Esophagus squamous epithelium (tissue), 4 donors: ENCODE results near the gene ZIK1.

Experiments
- POLR2A ChIP-seq, 4 donors: fragments of 450-650 bp; IDR thresholded peaks; one replicate each; pipeline ENCODE4 v1.6.1; 2017; ENCODE audit warnings: antibody characterized with exemption in 4 of 4, mild to moderate bottlenecking in 4 of 4, moderate library complexity in 3 of 4
- TF ChIP-seq, protein P1 (sequence below), 6 experiments: fragments of 450-650 bp in 4 of 6; fragments of 200-600 bp in 2 of 6; sonication (generic) in 2 of 6; IDR thresholded peaks; one replicate each; pipeline ENCODE4 v1.5.1; 2016 to 2019; ENCODE audit warnings: antibody characterized with exemption in 6 of 6, mild to moderate bottlenecking in 4 of 6, moderate library complexity in 4 of 6

GRCh38 chr19:57546513-57546912 lies 37.4 kb upstream of the ZIK1 start:
- TF ChIP-seq, protein P1, sequence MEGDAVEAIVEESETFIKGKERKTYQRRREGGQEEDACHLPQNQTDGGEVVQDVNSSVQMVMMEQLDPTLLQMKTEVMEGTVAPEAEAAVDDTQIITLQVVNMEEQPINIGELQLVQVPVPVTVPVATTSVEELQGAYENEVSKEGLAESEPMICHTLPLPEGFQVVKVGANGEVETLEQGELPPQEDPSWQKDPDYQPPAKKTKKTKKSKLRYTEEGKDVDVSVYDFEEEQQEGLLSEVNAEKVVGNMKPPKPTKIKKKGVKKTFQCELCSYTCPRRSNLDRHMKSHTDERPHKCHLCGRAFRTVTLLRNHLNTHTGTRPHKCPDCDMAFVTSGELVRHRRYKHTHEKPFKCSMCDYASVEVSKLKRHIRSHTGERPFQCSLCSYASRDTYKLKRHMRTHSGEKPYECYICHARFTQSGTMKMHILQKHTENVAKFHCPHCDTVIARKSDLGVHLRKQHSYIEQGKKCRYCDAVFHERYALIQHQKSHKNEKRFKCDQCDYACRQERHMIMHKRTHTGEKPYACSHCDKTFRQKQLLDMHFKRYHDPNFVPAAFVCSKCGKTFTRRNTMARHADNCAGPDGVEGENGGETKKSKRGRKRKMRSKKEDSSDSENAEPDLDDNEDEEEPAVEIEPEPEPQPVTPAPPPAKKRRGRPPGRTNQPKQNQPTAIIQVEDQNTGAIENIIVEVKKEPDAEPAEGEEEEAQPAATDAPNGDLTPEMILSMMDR (IDR thresholded peaks at IDR 0.05) = no peak
- no peak for TF ChIP-seq POLR2A (IDR thresholded peaks at IDR 0.05)
